GM23338 (cell line): ENCODE results near the gene RBM28.

Source experiments
- CTCF ChIP-seq, 2 experiments: fragments of 200-600 bp in 1 of 2; sonication (generic) in 1 of 2; conservative IDR thresholded peaks; 2 replicates each; pipeline versions ENCODE4 v1.5.1 to v1.6.1; 2016 to 2017; ENCODE audit warnings: antibody characterized with exemption in 2 of 2, low read depth in 2 of 2, mild to moderate bottlenecking in 2 of 2, moderate library complexity in 1 of 2
- ETS1 ChIP-seq: IDR thresholded peaks from 2 replicates; pipeline ENCODE4 v1.6.1; 2016; ENCODE audit warnings: antibody characterized with exemption
- EZH2 ChIP-seq: fragments of 200-600 bp; sonication (generic); IDR thresholded peaks from one replicate; pipeline ENCODE4 v1.8.0; 2017; ENCODE audit warnings: antibody characterized with exemption, mild to moderate bottlenecking, low read depth; ENCODE audit not compliant: unreplicated experiment
- EZH2phosphoT487 ChIP-seq: fragments of 200-600 bp; sonication (generic); IDR thresholded peaks from one replicate; pipeline ENCODE4 v1.8.1; 2018; ENCODE audit warnings: antibody characterized with exemption; ENCODE audit not compliant: unreplicated experiment
- JUNB ChIP-seq: IDR thresholded peaks from one replicate; pipeline ENCODE4 v1.6.1; 2016; ENCODE audit warnings: antibody characterized with exemption; ENCODE audit not compliant: unreplicated experiment
- NANOG ChIP-seq: IDR thresholded peaks from 2 replicates; pipeline ENCODE4 v1.6.1; 2016; ENCODE audit warnings: antibody characterized with exemption, borderline replicate concordance
- POLR2AphosphoS5 ChIP-seq: IDR thresholded peaks from 2 replicates; pipeline ENCODE4 v1.6.1; 2016; ENCODE audit warnings: antibody characterized with exemption, low read depth
- TF ChIP-seq, protein P1 (sequence below): IDR thresholded peaks from one replicate; pipeline ENCODE4 v1.6.1; 2018; ENCODE audit warnings: antibody characterized with exemption; ENCODE audit not compliant: unreplicated experiment

- no peak for TF ChIP-seq CTCF (conservative IDR thresholded peaks at IDR 0.05; ENCODE audit: low read depth in 2 of 2)
- no peak for TF ChIP-seq EZH2phosphoT487
- no peak for TF ChIP-seq JUNB
- no peak for TF ChIP-seq EZH2
- TF ChIP-seq, protein P1, sequence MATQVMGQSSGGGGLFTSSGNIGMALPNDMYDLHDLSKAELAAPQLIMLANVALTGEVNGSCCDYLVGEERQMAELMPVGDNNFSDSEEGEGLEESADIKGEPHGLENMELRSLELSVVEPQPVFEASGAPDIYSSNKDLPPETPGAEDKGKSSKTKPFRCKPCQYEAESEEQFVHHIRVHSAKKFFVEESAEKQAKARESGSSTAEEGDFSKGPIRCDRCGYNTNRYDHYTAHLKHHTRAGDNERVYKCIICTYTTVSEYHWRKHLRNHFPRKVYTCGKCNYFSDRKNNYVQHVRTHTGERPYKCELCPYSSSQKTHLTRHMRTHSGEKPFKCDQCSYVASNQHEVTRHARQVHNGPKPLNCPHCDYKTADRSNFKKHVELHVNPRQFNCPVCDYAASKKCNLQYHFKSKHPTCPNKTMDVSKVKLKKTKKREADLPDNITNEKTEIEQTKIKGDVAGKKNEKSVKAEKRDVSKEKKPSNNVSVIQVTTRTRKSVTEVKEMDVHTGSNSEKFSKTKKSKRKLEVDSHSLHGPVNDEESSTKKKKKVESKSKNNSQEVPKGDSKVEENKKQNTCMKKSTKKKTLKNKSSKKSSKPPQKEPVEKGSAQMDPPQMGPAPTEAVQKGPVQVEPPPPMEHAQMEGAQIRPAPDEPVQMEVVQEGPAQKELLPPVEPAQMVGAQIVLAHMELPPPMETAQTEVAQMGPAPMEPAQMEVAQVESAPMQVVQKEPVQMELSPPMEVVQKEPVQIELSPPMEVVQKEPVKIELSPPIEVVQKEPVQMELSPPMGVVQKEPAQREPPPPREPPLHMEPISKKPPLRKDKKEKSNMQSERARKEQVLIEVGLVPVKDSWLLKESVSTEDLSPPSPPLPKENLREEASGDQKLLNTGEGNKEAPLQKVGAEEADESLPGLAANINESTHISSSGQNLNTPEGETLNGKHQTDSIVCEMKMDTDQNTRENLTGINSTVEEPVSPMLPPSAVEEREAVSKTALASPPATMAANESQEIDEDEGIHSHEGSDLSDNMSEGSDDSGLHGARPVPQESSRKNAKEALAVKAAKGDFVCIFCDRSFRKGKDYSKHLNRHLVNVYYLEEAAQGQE: no peak
- TF ChIP-seq POLR2AphosphoS5: no peak
- no peak for TF ChIP-seq NANOG
- no peak for TF ChIP-seq ETS1
Observed at GRCh38 chr7:128271471-128271941, 72.2 kb downstream of the RBM28 start.
